GM19328 (cell line): ENCODE data around the gene CSTA.

Experiments used
- ATAC-seq: cut with Tn5 transposase; IDR thresholded peaks from one replicate; pipeline ENCODE4 v1.9.1; 2021; ENCODE audit warnings: mild to moderate bottlenecking, moderate library complexity; ENCODE audit not compliant: unreplicated experiment

CSTA gene

DNA sequence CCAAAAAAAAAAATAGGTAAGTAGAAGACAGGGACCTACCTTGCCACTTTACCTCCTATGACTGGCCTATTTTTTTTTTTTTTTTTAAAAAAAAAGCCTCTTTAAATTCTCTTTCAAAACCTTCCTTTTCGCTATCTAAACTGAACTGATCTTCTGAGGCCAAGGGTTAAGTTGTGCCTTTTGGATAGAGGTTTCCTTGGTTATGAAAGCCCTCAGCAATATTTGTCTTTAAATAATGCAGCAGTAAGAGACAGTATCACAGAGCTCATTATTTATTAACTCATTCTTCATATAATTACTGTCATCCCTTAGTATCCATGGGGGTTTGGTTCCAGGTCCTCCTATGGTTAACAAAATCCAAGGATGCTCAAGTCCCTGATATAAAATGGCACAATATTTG, 49.0 kb downstream of the CSTA start:
- no peak for ATAC-seq

DNA sequence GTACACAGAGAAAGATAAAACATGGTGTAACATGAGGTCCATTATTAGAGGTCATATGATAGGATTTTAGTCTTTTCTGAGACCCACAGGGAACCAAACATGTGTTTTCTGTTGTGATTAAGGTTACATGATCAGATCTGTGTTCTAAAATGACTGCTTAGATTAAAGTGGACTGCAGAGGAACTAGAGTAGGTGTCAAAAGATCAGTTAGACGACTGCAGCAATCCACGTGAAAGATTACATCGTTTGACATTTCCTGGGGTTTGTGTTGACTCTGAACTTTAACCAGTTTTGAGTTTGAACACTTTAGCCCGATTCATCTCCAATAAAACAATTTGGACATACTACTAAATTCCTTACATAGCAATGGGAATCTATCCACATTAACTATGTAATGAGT, 52.9 kb downstream of the CSTA start:
- ATAC-seq: no peak

DNA sequence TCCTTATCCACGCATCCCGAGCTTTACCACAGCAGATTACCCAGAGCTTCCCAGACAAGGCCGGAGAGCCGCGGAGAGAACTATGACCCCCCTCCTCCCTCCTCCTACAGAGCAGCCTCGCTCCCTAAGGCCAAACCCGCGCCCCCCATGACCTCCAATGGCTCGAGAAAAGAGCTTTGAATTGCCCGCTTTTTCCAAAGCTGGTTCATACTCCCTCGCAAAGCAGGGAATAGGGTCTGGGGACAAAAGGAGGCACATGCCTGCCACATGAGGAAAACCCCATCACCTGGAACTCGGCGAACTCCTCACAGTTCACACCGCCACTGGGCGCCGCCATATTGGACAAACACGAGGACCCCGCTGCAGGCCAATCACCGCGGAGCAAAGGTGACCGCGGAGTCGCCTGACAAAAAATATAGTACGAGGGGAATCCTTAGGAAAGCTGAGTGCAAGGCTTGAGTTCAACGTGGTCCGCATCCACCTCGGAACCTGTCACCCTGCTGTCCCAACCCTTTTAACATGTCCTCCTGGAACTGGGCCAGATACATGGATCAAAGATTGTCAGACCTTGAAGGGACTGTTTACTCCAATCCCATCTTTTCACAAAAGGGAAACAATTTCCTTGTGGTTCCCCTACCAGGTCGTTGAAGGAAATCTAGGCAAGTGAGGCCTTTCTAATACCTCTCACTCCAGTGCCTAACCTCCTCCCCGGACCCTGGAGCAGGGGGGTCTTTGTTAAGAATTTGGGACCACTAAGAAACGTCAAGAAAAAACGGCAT, 58.0 kb downstream of the CSTA start, which contains the start of gene MIX23:
Gene MIX23 (minus strand): TSS at position 344 of the 779 bp plus-strand sequence. CDS start 7 bp downstream, at position 337.
- ATAC-seq: no peak

DNA sequence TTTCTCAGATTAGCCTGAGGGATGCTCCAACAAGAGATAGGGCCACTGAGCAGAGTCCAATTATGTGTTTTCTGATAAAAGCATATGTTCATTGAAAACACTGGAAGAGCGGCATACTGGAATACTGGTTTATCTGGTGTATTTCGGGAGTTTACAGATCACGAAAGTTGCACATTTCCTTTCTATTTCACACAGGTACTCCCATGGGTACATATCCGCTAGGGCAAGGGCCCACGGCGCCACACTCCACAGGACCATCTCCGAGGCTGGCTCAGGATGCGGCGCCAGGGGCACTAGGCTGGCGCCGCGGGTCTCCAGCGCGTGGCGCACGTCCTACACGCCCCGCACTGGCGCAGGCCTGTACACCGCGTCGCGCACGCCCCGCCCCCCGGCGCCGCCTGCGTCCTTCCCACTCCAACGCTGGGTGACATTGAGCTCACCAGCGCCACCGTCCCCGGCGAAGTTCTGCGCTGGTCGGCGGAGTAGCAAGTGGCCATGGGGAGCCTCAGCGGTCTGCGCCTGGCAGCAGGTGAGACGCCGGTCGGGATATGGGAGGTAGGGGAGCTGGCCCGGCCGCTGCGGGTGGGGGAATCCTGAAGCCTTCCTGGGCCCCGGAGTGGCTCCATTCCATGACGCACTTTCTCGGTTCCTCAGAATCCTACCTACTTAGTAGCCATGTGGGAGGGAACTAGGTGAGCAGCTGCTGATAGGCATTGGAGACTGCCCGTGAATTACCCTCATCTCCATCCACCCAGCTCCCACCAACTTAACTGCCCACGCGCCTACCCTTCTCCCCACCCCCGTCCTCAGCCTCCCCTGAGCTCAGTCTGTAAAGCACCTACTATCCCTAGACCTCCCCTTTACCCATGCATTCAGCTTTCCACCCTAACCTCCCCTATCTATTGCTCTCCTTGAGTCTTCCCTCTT, 59.0 kb downstream of the CSTA start, which contains the start of gene FAM162A:
Gene FAM162A (plus strand): TSS at position 412 of the 927 bp plus-strand sequence. CDS start 84 bp downstream, at position 496.
- ATAC-seq: peak; percentile 94

DNA sequence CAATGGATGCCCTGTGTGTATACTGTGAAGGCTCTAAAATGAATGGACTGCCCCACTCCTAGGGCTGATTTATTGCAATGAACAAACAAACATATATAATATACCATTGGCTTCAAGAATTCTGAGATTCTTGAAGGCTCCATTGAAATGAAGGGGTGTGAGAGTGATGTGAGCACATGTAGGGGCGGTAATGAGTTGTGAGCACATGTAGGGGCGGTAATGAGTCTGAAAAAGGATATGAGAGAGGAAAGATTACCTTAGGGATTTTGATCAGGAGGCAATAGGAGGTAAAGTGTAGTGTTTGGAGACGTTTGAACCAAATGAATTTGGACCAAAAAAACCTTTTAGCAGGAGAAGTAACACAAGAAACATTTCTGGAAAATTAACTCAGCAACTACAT, 62.7 kb downstream of the CSTA start:
- no peak for ATAC-seq

DNA sequence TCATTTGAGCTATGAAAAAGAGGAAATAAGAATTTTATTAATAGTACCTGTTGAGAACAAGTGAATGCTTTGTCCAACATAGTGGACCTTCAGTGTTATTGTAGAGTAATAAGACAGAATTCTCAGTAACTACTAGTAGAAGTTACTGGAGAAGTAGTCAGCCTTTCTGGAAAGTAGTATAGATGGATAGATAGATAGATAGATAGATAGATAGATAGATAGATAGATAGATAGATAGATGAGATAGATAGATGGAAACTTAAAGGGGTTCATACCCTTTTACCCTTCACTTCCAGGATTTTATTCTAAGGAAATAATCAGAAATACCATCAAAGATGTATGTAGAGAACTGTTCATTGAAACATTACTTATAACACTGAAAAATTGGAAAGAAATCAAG, 64.1 kb downstream of the CSTA start:
- ATAC-seq: no peak

DNA sequence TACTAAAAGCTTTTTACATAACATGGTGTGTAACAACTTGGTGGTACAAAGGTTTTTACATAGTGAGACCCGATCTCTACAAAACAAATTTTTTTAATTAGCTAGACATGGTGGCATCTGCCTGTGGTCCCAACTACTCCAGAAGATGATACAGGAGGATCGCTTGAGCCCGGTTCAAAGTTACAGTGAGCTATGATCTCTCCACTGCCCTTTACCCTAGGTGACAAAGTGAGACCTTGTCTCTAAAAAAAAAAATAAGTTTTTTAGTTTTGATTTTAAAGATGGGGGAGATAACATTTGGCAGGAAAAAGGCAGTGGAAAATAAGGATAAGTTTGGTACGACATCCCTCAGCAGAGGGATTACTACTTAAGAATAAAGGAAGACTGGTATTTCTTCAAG, 64.8 kb downstream of the CSTA start:
- ATAC-seq: no peak

DNA sequence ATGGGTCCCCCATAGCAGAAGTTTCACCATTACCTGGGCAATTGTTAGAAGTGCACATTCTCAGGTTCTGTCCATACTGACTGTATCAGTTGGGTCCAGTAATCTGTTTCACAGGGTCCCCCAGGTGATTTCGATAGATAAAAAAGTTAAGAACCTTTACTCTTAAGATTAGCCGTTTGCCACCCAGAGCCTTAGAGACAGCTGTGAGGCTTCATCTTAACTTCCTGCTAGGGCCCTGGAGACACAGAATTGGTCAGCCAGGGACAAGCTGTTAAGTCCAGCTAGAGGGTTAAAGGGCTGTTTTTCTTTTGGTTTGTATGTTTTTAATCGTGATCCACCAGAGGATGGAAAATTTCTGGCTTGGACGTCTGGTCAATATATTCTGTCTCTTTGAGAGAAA, 65.6 kb downstream of the CSTA start:
- no peak for ATAC-seq
